GM12891 (cell line): ENCODE data around the gene MISP.

Source experiments
- DNase-seq: peaks from one replicate; pipeline ENCODE4 v3.0.0; 2011; ENCODE audit warnings: low spot score; ENCODE audit not compliant: insufficient read length
- FAIRE-seq: peaks from 2 replicates; lab custom pipeline; 2011; peaks lifted over from hg19 to GRCh38; lab: Jason Lieb, UNC
- PAX5 ChIP-seq: IDR thresholded peaks from 2 replicates; pipeline ENCODE4 v1.6.1; 2011; ENCODE audit warnings: low read length, moderate library complexity, mild to moderate bottlenecking; ENCODE audit not compliant: insufficient read depth, severe bottlenecking
- POLR2A ChIP-seq: IDR thresholded peaks from 2 replicates; pipeline ENCODE4 v1.6.1; 2011; ENCODE audit warnings: low read depth, low read length, control low read depth
- POLR2AphosphoS5 ChIP-seq: IDR thresholded peaks from 2 replicates; pipeline ENCODE4 v1.6.1; 2011; ENCODE audit warnings: low read depth, low read length, control low read depth
- POU2F2 ChIP-seq: IDR thresholded peaks from 2 replicates; pipeline ENCODE4 v1.6.1; 2011; ENCODE audit warnings: low read depth, mild to moderate bottlenecking, control low read depth, low read length, moderate library complexity
- SPI1 ChIP-seq: IDR thresholded peaks from 2 replicates; pipeline ENCODE4 v1.6.1; 2011; ENCODE audit warnings: low read depth, low read length, control low read depth
- TAF1 ChIP-seq: IDR thresholded peaks from 2 replicates; pipeline ENCODE4 v1.6.1; 2011; ENCODE audit warnings: low read depth, low read length, control low read depth

The MISP gene

GRCh38 chr19:768424-768823 is 17.5 kb downstream of the MISP start:
- TF ChIP-seq PAX5 = no peak
- no peak for TF ChIP-seq POLR2A
- no peak for TF ChIP-seq POLR2AphosphoS5
- no peak for TF ChIP-seq TAF1
- TF ChIP-seq SPI1 = no peak
- no peak for TF ChIP-seq POU2F2
- no peak for DNase-seq
- no peak for FAIRE-seq

- TF ChIP-seq SPI1 (no peak), PAX5 (no peak), TAF1 (no peak), POU2F2 (no peak), POLR2A (no peak), POLR2AphosphoS5 (no peak)
- FAIRE-seq = no peak
- DNase-seq = no peak
Measured at GRCh38 chr19:769616-770015, 18.7 kb downstream of the MISP start.

GRCh38 chr19:771332-771785 is 20.4 kb downstream of the MISP start:
- no peak for DNase-seq
- FAIRE-seq = no peak
- TF ChIP-seq POLR2A (no peak), SPI1 (no peak), TAF1 (no peak), PAX5 (no peak), POU2F2 (no peak), POLR2AphosphoS5 (no peak)

GRCh38 chr19:772063-772462 is 21.2 kb downstream of the MISP start:
- TF ChIP-seq POLR2AphosphoS5 (no peak), TAF1 (no peak), SPI1 (no peak), PAX5 (no peak), POLR2A (no peak), POU2F2 (no peak)
- FAIRE-seq (no peak), DNase-seq (no peak)

- no peak for FAIRE-seq
- no peak for DNase-seq
- TF ChIP-seq TAF1 = no peak
- TF ChIP-seq POLR2A = no peak
- no peak for TF ChIP-seq POLR2AphosphoS5
- no peak for TF ChIP-seq POU2F2
- TF ChIP-seq SPI1 = no peak
- TF ChIP-seq PAX5 = no peak
Measured at GRCh38 chr19:772730-773436, 22.0 kb downstream of the MISP start.

GRCh38 chr19:776549-776948 is 25.6 kb downstream of the MISP start:
- FAIRE-seq (no peak), DNase-seq (no peak)
- TF ChIP-seq PAX5 = no peak
- TF ChIP-seq TAF1 = no peak
- TF ChIP-seq POLR2A = no peak
- no peak for TF ChIP-seq POLR2AphosphoS5
- no peak for TF ChIP-seq SPI1

GRCh38 chr19:778910-779653 is 28.2 kb downstream of the MISP start:
- DNase-seq = no peak
- FAIRE-seq = no peak
- TF ChIP-seq SPI1 (no peak), POU2F2 (no peak), POLR2A (no peak), POLR2AphosphoS5 (no peak), PAX5 (no peak), TAF1 (no peak)

GRCh38 chr19:780935-781334 is 30.0 kb downstream of the MISP start:
- no peak for FAIRE-seq
- no peak for DNase-seq
- TF ChIP-seq PAX5 (no peak), POLR2A (no peak), POU2F2 (no peak), POLR2AphosphoS5 (no peak), SPI1 (no peak), TAF1 (no peak)

- DNase-seq (no peak), FAIRE-seq (no peak)
- TF ChIP-seq PAX5 (no peak), TAF1 (no peak), POU2F2 (no peak), POLR2AphosphoS5 (no peak), POLR2A (no peak), SPI1 (no peak)
Measured at GRCh38 chr19:781800-782184, 30.9 kb downstream of the MISP start.
